ENCODE data around the gene ANKS1A.
"Not testable (repeated sequence)": the region's sequence is repeated elsewhere in the genome, so short reads cannot be mapped to it uniquely, and the experiment has no call there.

The ANKS1A gene

GRCh38 chr6:35120746-35121145 is 231.7 kb downstream of the ANKS1A start:
- Histone ChIP-seq H3K4me1 (ENCODE audit: control insufficient read depth, insufficient read depth, low read length, poor library complexity, severe bottlenecking) (no peaks in the 10 kb centered on the region), H3K4me3 (ENCODE audit: extremely low read depth, insufficient read depth, low read length, poor library complexity, severe bottlenecking) (no peak overlapping the region), H3K9me3 (ENCODE audit: control insufficient read depth, low read length) (no peaks in the 10 kb centered on the region), H3K36me3 (ENCODE audit: control insufficient read depth, insufficient read depth, low read length) (no peaks in the 10 kb centered on the region), H3K27ac (ENCODE audit: low read depth, low read length, severe bottlenecking) (no peak overlapping the region)
- WGBS, 2 experiments (ENCODE audit: insufficient coverage in 2 of 2), result no CpG with 5 or more reads among the region's 2 CpGs

- Histone ChIP-seq H3K4me1 (ENCODE audit: control insufficient read depth, insufficient read depth, low read length, poor library complexity, severe bottlenecking) (no peaks in the 10 kb centered on the region), H3K9me3 (ENCODE audit: control insufficient read depth, low read length) (no peaks in the 10 kb centered on the region), H3K4me3 (ENCODE audit: extremely low read depth, insufficient read depth, low read length, poor library complexity, severe bottlenecking) (no peak overlapping the region), H3K36me3 (ENCODE audit: control insufficient read depth, insufficient read depth, low read length) (no peaks in the 10 kb centered on the region), H3K27ac (ENCODE audit: low read depth, low read length, severe bottlenecking) (no peak overlapping the region)
- no CpG with 5 or more reads among the region's 1 CpG for WGBS, 2 experiments (ENCODE audit: insufficient coverage in 2 of 2)
Measured at GRCh38 chr6:35124356-35124755, 235.3 kb downstream of the ANKS1A start.

GRCh38 chr6:35128042-35128441 is 239.0 kb downstream of the ANKS1A start:
- Histone ChIP-seq H3K27ac (ENCODE audit: low read depth, low read length, severe bottlenecking) (no peak overlapping the region), H3K36me3 (ENCODE audit: control insufficient read depth, insufficient read depth, low read length) (no peaks in the 10 kb centered on the region), H3K4me3 (ENCODE audit: extremely low read depth, insufficient read depth, low read length, poor library complexity, severe bottlenecking) (no peak overlapping the region), H3K4me1 (ENCODE audit: control insufficient read depth, insufficient read depth, low read length, poor library complexity, severe bottlenecking) (no peaks in the 10 kb centered on the region), H3K9me3 (ENCODE audit: control insufficient read depth, low read length) (no peaks in the 10 kb centered on the region)
- WGBS, 2 experiments (ENCODE audit: insufficient coverage in 2 of 2), result 83 to 85% methylated on average over 4 of the region's 4 CpGs

GRCh38 chr6:35128496-35128895 is 239.4 kb downstream of the ANKS1A start:
- Histone ChIP-seq H3K27ac (ENCODE audit: low read depth, low read length, severe bottlenecking) (no peak overlapping the region), H3K36me3 (ENCODE audit: control insufficient read depth, insufficient read depth, low read length) (no peaks in the 10 kb centered on the region), H3K4me3 (ENCODE audit: extremely low read depth, insufficient read depth, low read length, poor library complexity, severe bottlenecking) (no peak overlapping the region), H3K4me1 (ENCODE audit: control insufficient read depth, insufficient read depth, low read length, poor library complexity, severe bottlenecking) (no peaks in the 10 kb centered on the region), H3K9me3 (ENCODE audit: control insufficient read depth, low read length) (no peaks in the 10 kb centered on the region)
- WGBS, 2 experiments (ENCODE audit: insufficient coverage in 2 of 2), result 64 to 81% methylated on average over 3 of the region's 3 CpGs

- no peaks in the 10 kb centered on the region for H3K9me3 ChIP-seq (ENCODE audit: control insufficient read depth, low read length)
- peaks cover 7% of the 10 kb centered on the region for H3K4me1 ChIP-seq (ENCODE audit: control insufficient read depth, insufficient read depth, low read length, poor library complexity, severe bottlenecking)
- 86% methylated on average over 1 of the region's 4 CpGs; no CpG with 5 or more reads in 1 of the 2 experiments for WGBS, 2 experiments (ENCODE audit: insufficient coverage in 2 of 2)
- no peaks in the 10 kb centered on the region for H3K36me3 ChIP-seq (ENCODE audit: control insufficient read depth, insufficient read depth, low read length)
- H3K27ac ChIP-seq (ENCODE audit: low read depth, low read length, severe bottlenecking), result no peak overlapping the region
- H3K4me3 ChIP-seq (ENCODE audit: extremely low read depth, insufficient read depth, low read length, poor library complexity, severe bottlenecking), result no peak overlapping the region
Measured at GRCh38 chr6:35136185-35136584, 247.1 kb downstream of the ANKS1A start.

GRCh38 chr6:35138191-35138590 is 249.1 kb downstream of the ANKS1A start:
- WGBS, 2 experiments (ENCODE audit: insufficient coverage in 2 of 2), result 93% methylated on average over 3 of the region's 3 CpGs; no CpG with 5 or more reads in 1 of the 2 experiments
- H3K9me3 ChIP-seq (ENCODE audit: control insufficient read depth, low read length); H3K36me3 ChIP-seq (ENCODE audit: control insufficient read depth, insufficient read depth, low read length); H3K27ac ChIP-seq (ENCODE audit: low read depth, low read length, severe bottlenecking); H3K4me3 ChIP-seq (ENCODE audit: extremely low read depth, insufficient read depth, low read length, poor library complexity, severe bottlenecking): not testable (repeated sequence)
- H3K4me1 ChIP-seq (ENCODE audit: control insufficient read depth, insufficient read depth, low read length, poor library complexity, severe bottlenecking), result peaks cover 10% of the 10 kb centered on the region

- Histone ChIP-seq H3K4me1 (ENCODE audit: control insufficient read depth, insufficient read depth, low read length, poor library complexity, severe bottlenecking) (peaks cover 10% of the 10 kb centered on the region), H3K9me3 (ENCODE audit: control insufficient read depth, low read length) (no peaks in the 10 kb centered on the region), H3K4me3 (ENCODE audit: extremely low read depth, insufficient read depth, low read length, poor library complexity, severe bottlenecking) (no peak overlapping the region), H3K36me3 (ENCODE audit: control insufficient read depth, insufficient read depth, low read length) (no peaks in the 10 kb centered on the region), H3K27ac (ENCODE audit: low read depth, low read length, severe bottlenecking) (no peak overlapping the region)
- WGBS, 2 experiments (ENCODE audit: insufficient coverage in 2 of 2), result 93% methylated on average over 2 of the region's 2 CpGs; no CpG with 5 or more reads in 1 of the 2 experiments
Measured at GRCh38 chr6:35139470-35139869, 250.4 kb downstream of the ANKS1A start.

- Histone ChIP-seq H3K36me3 (ENCODE audit: control insufficient read depth, insufficient read depth, low read length) (no peaks in the 10 kb centered on the region), H3K27ac (ENCODE audit: low read depth, low read length, severe bottlenecking) (no peak overlapping the region), H3K9me3 (ENCODE audit: control insufficient read depth, low read length) (no peaks in the 10 kb centered on the region), H3K4me3 (ENCODE audit: extremely low read depth, insufficient read depth, low read length, poor library complexity, severe bottlenecking) (no peak overlapping the region), H3K4me1 (ENCODE audit: control insufficient read depth, insufficient read depth, low read length, poor library complexity, severe bottlenecking) (peaks cover 13% of the 10 kb centered on the region)
- 38 to 47% methylated on average over 10 to 13 of the region's 17 CpGs for WGBS, 2 experiments (ENCODE audit: insufficient coverage in 2 of 2)
Measured at GRCh38 chr6:35139924-35140638, 251.0 kb downstream of the ANKS1A start.

- H3K4me3 ChIP-seq (ENCODE audit: extremely low read depth, insufficient read depth, low read length, poor library complexity, severe bottlenecking), result no peak overlapping the region
- 97% methylated on average over 5 of the region's 15 CpGs; no CpG with 5 or more reads in 1 of the 2 experiments for WGBS, 2 experiments (ENCODE audit: insufficient coverage in 2 of 2)
- no peaks in the 10 kb centered on the region for H3K36me3 ChIP-seq (ENCODE audit: control insufficient read depth, insufficient read depth, low read length)
- no peaks in the 10 kb centered on the region for H3K9me3 ChIP-seq (ENCODE audit: control insufficient read depth, low read length)
- H3K27ac ChIP-seq (ENCODE audit: low read depth, low read length, severe bottlenecking), result no peak overlapping the region
- peaks cover 13% of the 10 kb centered on the region for H3K4me1 ChIP-seq (ENCODE audit: control insufficient read depth, insufficient read depth, low read length, poor library complexity, severe bottlenecking)
Measured at GRCh38 chr6:35140639-35141006, 251.6 kb downstream of the ANKS1A start.
